Upper lobe of right lung (tissue), 1 donor: ENCODE data around the gene CSTF2. TPM values are rescaled to one million over a fixed set of nuclear protein-coding genes. Genes with fewer than 3 reads are reported as not detected.

ENCODE experiments used
- ATAC-seq: fragments of 200-7000 bp; cut with Tn5 transposase; one replicate; pipeline ENCODE4 v1.9.1; 2020; ENCODE audit warnings: mild to moderate bottlenecking, moderate library complexity
- DNase-seq: peaks from one replicate; pipeline ENCODE4 v3.0.0-alpha.2; 2020
- H3K27ac ChIP-seq: fragments of 200-600 bp; one replicate; pipeline ENCODE4 v1.8.0; 2022
- H3K27me3 ChIP-seq: fragments of 200-600 bp; one replicate; pipeline ENCODE4 v1.8.0; 2022; ENCODE audit warnings: mild to moderate bottlenecking
- H3K36me3 ChIP-seq: fragments of 200-600 bp; one replicate; pipeline ENCODE4 v1.8.0; 2022
- H3K4me1 ChIP-seq: fragments of 200-600 bp; one replicate; pipeline ENCODE4 v1.8.0; 2022
- H3K4me3 ChIP-seq: fragments of 200-600 bp; one replicate; pipeline ENCODE4 v1.8.0; 2022; ENCODE audit warnings: mild to moderate bottlenecking
- H3K9me3 ChIP-seq: fragments of 200-600 bp; one replicate; pipeline ENCODE4 v1.8.0; 2022
- intact Hi-C: fragments of 100-400 bp; cut with DNase I; formaldehyde crosslinking; loops from one replicate; pipeline ENCODE4 v1.11.0; 2022
- total RNA-seq: library from RNA; stranded (reverse); fragmentation: NEBNext Ultra II Directional; extraction: Animal tissue kit (Norgen Biotek cat#: 25700); gene quantifications from one replicate; pipeline ENCODE4 v1.2.1, GENCODE V29; 2021
- TF ChIP-seq, protein P1 (sequence below): fragments of 200-600 bp; IDR thresholded peaks from one replicate; pipeline ENCODE4 v1.8.0; 2022; ENCODE audit warnings: antibody characterized with exemption
- donor health status: DM: no; HTN: yes; CAD: no; lungs with severe emphysema.

The CSTF2 gene
- total RNA-seq, 1 donor from 2014 or later = 12.2 TPM

DNA sequence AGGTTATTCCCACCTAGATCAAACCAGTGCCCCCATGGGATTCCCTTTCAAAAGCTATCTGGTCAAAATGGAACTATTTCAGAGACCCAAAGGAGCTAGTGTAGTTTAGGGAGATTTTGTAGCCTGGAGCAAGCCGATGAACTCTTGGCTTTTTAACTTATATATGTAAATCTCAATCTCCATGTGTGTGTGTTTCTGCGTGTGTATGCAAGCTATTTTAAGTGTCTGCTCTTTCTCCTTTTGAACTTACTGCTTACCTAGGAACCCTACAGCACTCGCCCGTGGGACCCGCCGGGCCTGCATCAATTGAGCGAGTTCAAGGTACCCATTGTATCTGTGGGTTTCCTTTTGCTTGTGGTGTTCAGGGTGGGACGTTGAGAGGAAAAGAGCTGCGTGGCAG, 10.4 kb downstream of the CSTF2 start:
- no peaks in the 10 kb centered on the region for H3K4me1 ChIP-seq
- no peak overlapping the region for H3K27ac ChIP-seq
- no peak overlapping the region for H3K4me3 ChIP-seq
- peaks cover 56% of the 10 kb centered on the region for H3K36me3 ChIP-seq
- H3K9me3 ChIP-seq = no peaks in the 10 kb centered on the region
- intact Hi-C loops = no loop called here
- DNase-seq (no peak), ATAC-seq (no peak)
- TF ChIP-seq, protein P1, sequence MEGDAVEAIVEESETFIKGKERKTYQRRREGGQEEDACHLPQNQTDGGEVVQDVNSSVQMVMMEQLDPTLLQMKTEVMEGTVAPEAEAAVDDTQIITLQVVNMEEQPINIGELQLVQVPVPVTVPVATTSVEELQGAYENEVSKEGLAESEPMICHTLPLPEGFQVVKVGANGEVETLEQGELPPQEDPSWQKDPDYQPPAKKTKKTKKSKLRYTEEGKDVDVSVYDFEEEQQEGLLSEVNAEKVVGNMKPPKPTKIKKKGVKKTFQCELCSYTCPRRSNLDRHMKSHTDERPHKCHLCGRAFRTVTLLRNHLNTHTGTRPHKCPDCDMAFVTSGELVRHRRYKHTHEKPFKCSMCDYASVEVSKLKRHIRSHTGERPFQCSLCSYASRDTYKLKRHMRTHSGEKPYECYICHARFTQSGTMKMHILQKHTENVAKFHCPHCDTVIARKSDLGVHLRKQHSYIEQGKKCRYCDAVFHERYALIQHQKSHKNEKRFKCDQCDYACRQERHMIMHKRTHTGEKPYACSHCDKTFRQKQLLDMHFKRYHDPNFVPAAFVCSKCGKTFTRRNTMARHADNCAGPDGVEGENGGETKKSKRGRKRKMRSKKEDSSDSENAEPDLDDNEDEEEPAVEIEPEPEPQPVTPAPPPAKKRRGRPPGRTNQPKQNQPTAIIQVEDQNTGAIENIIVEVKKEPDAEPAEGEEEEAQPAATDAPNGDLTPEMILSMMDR = no peak
- no peaks in the 10 kb centered on the region for H3K27me3 ChIP-seq

DNA sequence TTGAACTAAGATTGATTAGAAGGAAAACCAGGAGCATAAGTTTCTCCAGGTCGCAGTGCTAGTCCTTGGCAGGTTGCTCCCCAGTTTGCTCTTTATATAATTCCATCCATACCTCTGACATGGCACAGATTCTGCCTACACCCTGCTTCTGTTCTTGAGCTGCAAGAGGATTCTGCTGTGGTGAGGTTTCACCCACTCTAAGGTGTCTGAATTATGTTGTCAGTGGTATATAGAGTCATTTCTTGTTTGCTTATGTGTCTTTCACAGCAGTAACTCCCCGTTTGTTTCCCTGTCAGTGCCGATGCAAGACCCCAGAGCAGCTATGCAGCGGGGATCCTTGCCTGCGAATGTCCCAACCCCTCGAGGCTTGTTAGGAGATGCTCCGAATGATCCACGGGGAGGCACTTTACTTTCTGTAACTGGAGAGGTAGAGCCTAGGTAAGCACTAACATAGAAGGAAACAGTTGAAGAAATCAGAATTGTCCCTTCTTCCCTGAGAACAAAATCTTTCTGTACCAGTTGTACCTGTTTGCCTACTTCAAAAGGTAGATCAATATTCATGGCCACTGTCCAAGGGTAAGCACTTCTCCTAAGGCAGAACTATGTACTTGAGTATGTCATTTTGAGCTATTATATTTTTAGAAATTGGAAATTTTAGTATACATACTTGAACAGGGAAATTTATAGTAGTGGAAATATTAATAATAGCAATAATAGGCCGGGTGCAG, 11.2 kb downstream of the CSTF2 start:
- intact Hi-C loops = no loop called here
- Histone ChIP-seq H3K4me1 (no peaks in the 10 kb centered on the region), H3K9me3 (no peaks in the 10 kb centered on the region), H3K36me3 (peaks cover 56% of the 10 kb centered on the region), H3K4me3 (no peak overlapping the region), H3K27ac (no peak overlapping the region), H3K27me3 (no peaks in the 10 kb centered on the region)
- DNase-seq (no peak), ATAC-seq (no peak)
- TF ChIP-seq, protein P1 = no peak

DNA sequence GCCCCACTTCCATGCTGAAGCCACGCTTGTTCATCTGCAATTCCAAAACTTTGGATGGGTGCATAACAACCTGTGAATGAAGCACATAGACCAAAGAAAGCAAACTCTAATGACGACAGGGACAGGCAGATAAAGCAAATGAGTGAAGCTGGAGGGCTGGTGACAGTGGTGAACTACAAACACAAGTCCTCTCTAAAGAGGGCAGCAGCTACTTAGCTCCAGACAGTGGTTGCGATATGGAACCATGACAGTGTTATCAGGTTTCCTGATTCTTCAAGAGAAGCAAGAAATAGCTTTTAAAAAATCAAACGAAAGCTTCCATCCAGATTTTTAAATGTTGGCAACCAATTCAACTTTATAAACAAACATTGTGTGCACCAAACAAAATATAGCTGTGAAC, 30.1 kb downstream of the CSTF2 start:
- no peak overlapping the region for H3K27ac ChIP-seq

DNA sequence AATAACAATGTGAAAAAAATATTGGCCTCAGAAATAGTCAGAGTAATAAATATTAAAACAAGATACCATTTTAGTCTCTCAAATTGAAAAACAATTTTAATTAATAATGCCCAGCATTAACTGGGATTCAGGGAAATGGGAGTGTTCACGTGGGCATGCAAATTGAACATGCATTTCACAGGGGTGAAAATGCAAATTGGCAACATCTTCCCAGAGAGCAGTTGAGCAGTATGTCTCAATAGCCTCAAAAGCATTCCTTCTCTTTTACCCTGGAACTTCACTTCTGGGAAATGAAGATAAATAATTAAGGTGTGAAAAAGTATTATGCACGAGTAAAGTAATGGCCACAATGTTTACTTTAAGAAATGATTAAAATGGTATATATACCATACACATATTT, 32.6 kb downstream of the CSTF2 start:
- ATAC-seq (no peak), DNase-seq (no peak)
- no peak overlapping the region for H3K27ac ChIP-seq
- intact Hi-C loops = no loop called here
- H3K4me3 ChIP-seq = no peak overlapping the region
- TF ChIP-seq, protein P1 = no peak
- no peaks in the 10 kb centered on the region for H3K27me3 ChIP-seq
- H3K4me1 ChIP-seq = no peaks in the 10 kb centered on the region
- no peaks in the 10 kb centered on the region for H3K9me3 ChIP-seq
- H3K36me3 ChIP-seq = no peaks in the 10 kb centered on the region

More for the DNA sequence above, 30.1 kb downstream of the CSTF2 start:
- Histone ChIP-seq H3K9me3 (no peaks in the 10 kb centered on the region), H3K4me3 (no peak overlapping the region), H3K4me1 (no peaks in the 10 kb centered on the region), H3K36me3 (no peaks in the 10 kb centered on the region), H3K27me3 (no peaks in the 10 kb centered on the region)
- ATAC-seq (no peak), DNase-seq (no peak)
- intact Hi-C loops = no loop called here
- TF ChIP-seq, protein P1 = no peak

DNA sequence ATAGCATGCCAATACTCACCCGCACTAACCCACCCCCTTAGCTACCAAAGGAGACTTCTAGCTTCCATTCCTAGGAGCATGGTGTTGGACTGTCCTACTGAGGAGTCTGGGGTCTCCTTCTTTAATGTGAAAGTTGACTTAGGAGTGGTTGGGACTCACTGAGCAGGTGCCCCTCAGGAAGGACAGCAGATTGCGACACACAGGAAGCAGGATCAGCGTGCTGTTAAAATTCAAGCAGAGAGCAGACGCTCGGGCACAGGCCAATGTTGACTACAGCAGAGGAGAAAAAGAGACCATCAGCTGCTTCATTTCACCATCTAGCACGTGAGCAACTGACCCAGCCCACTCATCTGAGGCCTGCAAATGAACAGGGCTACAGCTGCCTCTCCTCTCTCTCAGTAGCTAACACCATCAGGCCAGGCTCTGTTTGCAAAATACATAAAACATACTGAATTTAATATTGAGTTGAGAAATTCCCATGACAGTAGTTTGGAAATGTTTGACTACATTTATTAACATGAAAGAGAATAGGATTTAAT, 43.2 kb downstream of the CSTF2 start:
- no peak overlapping the region for H3K4me3 ChIP-seq
- no peaks in the 10 kb centered on the region for H3K9me3 ChIP-seq
- intact Hi-C loops = no loop called here
- H3K27me3 ChIP-seq = no peaks in the 10 kb centered on the region
- TF ChIP-seq, protein P1 = no peak
- peak; percentile 39 for ATAC-seq
- no peak overlapping the region for H3K27ac ChIP-seq
- no peaks in the 10 kb centered on the region for H3K36me3 ChIP-seq
- no peak for DNase-seq
- H3K4me1 ChIP-seq = no peaks in the 10 kb centered on the region
